GM06990 (cell line): ENCODE results near the gene ABCC11.

Source experiments
- DNase-seq: peaks from one replicate; pipeline ENCODE4 v3.0.0-alpha.2; 2011; ENCODE audit not compliant: insufficient read length; ENCODE audit errors: extremely low read depth
- H3K27me3 ChIP-seq: replicated peaks from 2 replicates; pipeline ENCODE4 v1.6.0; 2011; ENCODE audit warnings: low read length; ENCODE audit not compliant: control insufficient read depth, insufficient read depth
- H3K36me3 ChIP-seq: 2 replicates; pipeline ENCODE4 v1.5.1; 2011; ENCODE audit warnings: low read length; ENCODE audit not compliant: control insufficient read depth, insufficient read depth
- H3K4me3 ChIP-seq: replicated peaks from 2 replicates; pipeline ENCODE4 v1.5.1; 2011; ENCODE audit warnings: low read depth, mild to moderate bottlenecking, control low read depth, low read length
- TF ChIP-seq, protein P1 (sequence below): IDR thresholded peaks from 2 replicates; pipeline ENCODE4 v1.5.1; 2011; ENCODE audit warnings: low read length, control low read depth, mild to moderate bottlenecking, inconsistent platforms; ENCODE audit not compliant: insufficient read depth, poor library complexity, severe bottlenecking

Gene ABCC11

DNA sequence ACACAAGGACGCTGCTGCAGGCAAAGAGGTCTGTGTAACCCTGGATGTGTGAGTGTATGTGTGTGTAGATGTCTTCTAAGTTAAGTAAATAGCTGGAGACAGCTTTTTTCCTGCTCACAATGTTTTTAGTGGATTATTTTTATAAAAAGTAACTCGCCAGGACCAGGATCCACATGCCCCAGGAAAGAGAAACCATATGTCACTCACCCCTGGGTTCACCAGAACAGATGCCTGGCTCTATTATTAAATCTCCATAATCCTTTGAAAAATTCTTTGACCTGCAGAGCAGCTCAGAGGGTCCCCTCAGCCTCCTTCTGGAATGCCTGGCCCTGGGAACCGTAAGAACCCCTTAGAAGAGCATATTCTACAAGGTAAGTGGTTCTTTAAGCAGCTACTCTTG is 109.5 kb downstream of the ABCC11 start:
- no peak for DNase-seq
- Histone ChIP-seq H3K27me3 (no peaks in the 10 kb centered on the region; the same call in none of the 2 replicates), H3K4me3 (no peak overlapping the region), H3K36me3 (no peaks in the 10 kb centered on the region)
- TF ChIP-seq, protein P1, sequence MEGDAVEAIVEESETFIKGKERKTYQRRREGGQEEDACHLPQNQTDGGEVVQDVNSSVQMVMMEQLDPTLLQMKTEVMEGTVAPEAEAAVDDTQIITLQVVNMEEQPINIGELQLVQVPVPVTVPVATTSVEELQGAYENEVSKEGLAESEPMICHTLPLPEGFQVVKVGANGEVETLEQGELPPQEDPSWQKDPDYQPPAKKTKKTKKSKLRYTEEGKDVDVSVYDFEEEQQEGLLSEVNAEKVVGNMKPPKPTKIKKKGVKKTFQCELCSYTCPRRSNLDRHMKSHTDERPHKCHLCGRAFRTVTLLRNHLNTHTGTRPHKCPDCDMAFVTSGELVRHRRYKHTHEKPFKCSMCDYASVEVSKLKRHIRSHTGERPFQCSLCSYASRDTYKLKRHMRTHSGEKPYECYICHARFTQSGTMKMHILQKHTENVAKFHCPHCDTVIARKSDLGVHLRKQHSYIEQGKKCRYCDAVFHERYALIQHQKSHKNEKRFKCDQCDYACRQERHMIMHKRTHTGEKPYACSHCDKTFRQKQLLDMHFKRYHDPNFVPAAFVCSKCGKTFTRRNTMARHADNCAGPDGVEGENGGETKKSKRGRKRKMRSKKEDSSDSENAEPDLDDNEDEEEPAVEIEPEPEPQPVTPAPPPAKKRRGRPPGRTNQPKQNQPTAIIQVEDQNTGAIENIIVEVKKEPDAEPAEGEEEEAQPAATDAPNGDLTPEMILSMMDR: no peak

DNA sequence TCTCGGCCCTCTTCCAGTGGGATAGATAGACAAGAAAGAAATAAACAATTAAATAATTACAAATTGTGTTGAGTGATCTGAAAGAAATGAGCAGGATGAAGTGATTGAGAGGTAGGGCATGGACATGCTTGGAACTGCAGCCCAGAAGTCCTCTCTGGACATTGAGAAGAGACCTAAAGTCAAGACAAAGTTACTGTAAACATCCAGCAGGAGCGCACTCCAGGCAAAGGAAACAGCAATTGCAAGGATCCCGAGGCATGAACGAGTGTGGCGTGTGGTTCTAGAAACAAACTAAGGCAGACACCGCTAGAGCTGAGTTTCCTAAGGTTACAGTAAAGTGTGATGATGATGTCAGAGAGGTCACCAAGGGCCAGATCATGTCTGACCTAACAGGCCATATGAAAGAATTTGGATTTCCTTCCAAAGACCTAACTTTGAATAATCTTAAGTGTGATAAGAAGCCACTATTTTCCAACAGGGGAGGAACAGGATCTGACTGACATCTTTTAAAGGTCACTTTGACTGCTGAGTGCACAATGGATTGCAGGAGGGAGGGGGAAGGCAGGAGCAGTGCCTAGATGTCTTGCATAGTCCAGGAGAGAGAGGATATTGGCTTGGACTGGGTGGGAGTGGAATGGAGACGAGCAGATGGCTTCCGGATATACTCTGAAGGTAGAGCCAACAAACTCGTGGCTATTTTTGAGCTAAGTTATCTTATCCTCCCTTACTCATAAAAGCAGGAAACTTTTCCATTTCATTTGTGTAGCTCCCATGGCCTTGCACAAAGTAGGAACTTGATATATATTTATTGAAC is 110.6 kb downstream of the ABCC11 start:
- Histone ChIP-seq H3K4me3 (no peak overlapping the region), H3K36me3 (no peaks in the 10 kb centered on the region), H3K27me3 (no peaks in the 10 kb centered on the region; the same call in none of the 2 replicates)
- DNase-seq: no peak
- TF ChIP-seq, protein P1: no peak

DNA sequence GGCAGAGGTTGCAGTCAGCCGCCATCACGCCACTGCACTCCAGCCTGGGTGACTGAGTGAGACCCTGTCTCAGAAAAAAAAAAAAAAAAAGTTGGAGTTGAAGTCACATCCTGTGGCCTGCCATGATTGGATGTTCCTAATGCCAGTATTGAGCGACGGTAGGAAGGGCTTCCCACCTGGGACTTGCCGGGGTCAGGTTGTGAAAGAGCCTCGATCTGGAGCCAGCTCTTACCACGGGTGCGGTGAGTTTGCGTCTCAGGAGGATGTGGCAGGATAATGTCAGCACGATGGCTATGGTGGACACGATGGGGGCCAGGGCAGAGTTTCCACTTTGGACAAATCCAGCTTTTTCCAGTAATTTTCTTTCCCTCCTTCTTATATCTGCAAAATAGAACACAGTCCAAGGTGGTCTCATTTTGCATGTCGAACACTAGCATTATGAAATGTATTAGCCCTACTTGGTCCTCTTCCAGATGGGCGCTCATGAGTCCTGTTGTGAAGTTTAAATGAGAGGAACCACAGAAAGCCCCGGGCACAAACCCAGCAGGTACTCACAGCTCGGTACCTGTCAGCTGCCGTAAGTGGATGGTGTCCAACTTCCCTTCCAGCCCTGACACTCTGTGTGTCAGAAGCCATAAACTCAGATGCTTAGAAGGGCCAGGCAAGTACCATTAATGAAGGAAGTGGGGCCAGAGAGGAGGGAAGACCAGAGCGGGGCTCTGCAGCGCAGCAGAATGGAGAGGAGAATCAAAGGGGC is 113.7 kb downstream of the ABCC11 start:
- no peak for DNase-seq
- Histone ChIP-seq H3K36me3 (no peaks in the 10 kb centered on the region), H3K4me3 (no peak overlapping the region), H3K27me3 (no peaks in the 10 kb centered on the region; the same call in none of the 2 replicates)
- TF ChIP-seq, protein P1: no peak

DNA sequence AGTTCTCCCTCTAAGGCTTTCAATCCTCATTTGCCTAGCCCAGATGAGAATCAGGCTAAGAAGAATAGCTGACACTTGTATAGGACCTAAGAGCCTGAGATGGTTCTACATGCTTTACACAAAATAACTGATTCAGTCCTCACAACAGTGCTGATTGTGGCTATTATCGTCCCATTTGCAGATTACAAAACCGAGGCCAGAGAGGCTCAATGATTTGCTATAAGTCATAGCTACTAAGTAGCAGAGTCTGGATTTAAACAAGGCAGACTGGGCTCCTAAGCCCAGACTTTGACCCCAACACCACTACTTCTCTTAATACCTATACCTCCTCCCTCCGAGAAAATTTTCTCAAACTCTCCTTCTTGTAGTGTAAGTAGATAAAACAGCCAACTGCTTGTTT is 114.6 kb downstream of the ABCC11 start:
- DNase-seq: no peak
- Histone ChIP-seq H3K4me3 (no peak overlapping the region), H3K36me3 (no peaks in the 10 kb centered on the region)

DNA sequence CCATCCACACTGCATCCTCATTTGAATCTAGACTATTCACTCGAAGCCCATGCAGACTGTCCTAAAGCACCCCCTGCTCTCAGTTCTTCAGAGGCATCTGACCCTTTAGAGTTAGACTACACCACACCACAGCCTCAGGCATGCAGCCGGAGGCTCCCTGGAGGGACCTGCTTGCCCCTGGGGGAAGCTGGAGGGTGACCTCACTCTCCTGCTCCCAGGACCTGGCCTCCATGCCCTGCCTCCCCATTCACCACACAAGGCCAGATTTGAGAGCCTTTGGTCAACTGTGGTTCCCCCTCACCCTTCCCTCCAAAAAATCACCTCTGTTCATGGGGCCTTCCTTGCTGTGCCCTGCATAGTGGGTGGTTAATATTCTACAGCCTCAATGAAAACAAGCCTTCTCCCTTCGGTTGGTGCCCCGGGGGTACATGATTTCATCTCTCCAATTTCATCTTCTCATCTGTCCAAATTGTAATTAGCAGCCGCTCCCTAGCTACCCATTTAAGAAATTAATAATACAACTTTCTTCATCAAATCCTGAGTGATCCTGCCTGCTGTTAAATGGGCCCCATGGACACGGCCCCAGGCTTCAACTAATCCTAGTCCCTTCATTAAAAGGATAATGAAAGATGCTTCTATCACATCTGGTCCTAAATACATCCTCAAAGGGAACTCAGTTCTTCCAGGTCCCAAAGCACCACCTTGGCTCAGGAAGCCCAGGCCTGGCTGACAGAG is 116.0 kb downstream of the ABCC11 start:
- DNase-seq: no peak
- H3K36me3 ChIP-seq: no peaks in the 10 kb centered on the region
- TF ChIP-seq, protein P1: no peak

More for the DNA sequence above, 114.6 kb downstream of the ABCC11 start:
- TF ChIP-seq, protein P1: no peak
- H3K27me3 ChIP-seq: peaks cover 1% of the 10 kb centered on the region; the same call in 1 of the 2 replicates

More for the DNA sequence above, 116.0 kb downstream of the ABCC11 start:
- H3K27me3 ChIP-seq: peaks cover 1% of the 10 kb centered on the region; the same call in 1 of the 2 replicates
- H3K4me3 ChIP-seq: no peak overlapping the region
